ENCODE data around the gene FZR1. TPM values are rescaled to one million over a fixed set of nuclear protein-coding genes. Genes with fewer than 3 reads are reported as not detected.

FZR1 gene
- total and polyA plus RNA-seq, 2 of the 13 experiments (the other 11 are each of a cell fraction or from before 2014, with no cell fraction given): 29.0 to 30.8 TPM

DNA sequence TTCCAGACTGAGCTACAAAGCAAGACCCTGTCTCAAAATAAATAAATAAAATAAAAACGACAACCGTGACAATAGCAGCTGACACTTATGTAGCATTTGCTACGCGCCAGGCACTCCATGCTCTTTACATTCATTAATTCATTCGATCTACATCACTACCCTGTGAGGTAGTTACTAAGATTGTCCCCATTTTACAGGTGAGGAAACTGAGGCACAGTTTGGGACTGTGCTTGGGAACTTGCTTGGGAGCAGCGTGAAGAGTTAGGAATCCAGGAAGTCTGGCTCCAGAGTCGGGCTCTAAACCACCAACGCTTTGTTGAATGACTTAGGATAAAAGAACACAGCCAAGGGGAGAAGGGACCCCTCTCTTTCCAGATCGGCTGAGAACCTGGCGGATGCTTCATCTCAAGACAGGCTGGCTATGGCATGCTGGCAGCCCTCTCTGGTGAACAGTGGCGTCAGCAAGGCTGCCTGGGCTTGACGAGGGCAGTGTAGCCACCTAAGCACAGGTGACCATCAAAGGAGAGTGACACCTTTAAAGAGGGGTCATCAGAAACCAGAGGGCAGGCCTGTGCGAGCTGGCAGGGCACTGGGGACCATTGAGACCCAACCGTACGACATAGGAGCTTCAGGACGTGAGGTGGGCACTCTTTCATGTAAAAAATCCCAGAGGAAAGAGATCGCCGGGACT, 6.2 kb upstream of the FZR1 start (continued):
- TF ChIP-seq, protein P1, sequence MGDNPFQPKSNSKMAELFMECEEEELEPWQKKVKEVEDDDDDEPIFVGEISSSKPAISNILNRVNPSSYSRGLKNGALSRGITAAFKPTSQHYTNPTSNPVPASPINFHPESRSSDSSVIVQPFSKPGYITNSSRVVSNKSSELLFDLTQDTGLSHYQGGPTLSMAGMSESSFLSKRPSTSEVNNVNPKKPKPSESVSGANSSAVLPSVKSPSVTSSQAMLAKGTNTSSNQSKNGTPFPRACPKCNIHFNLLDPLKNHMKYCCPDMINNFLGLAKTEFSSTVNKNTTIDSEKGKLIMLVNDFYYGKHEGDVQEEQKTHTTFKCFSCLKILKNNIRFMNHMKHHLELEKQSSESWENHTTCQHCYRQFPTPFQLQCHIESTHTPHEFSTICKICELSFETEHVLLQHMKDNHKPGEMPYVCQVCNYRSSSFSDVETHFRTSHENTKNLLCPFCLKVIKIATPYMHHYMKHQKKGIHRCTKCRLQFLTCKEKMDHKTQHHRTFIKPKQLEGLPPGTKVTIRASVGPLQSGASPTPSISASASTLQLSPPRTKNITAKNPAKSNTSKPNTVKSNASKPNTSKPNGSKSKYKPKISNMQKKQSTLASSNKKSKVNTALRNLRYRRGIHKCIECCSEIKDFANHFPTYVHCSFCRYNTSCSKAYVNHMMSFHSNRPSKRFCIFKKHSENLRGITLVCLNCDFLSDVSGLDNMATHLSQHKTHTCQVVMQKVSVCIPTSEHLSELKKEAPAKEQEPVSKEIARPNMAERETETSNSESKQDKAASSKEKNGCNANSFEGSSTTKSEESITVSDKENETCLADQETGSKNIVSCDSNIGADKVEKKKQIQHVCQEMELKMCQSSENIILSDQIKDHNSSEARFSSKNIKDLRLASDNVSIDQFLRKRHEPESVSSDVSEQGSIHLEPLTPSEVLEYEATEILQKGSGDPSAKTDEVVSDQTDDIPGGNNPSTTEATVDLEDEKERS (CRISPR knock-in tag; IDR thresholded peaks at IDR 0.05): no peak
- TF ChIP-seq ZNF275 (CRISPR knock-in tag; IDR thresholded peaks at IDR 0.05; ENCODE audit: borderline replicate concordance) (0 out of 2 replicates have a peak, but pooled peaks have one; percentile 35), RFX3 (CRISPR knock-in tag; IDR thresholded peaks at IDR 0.05) (0 out of 2 replicates have a peak, but pooled peaks have one; percentile 5), ZNF574 (CRISPR knock-in tag; IDR thresholded peaks at IDR 0.05) (no peak), ZMAT3 (CRISPR knock-in tag; conservative IDR thresholded peaks at IDR 0.05) (no peak), ZNF407 (CRISPR knock-in tag; IDR thresholded peaks at IDR 0.05; ENCODE audit: not compliant biosample characterization) (no peak), TEAD2 (CRISPR knock-in tag; IDR thresholded peaks at IDR 0.05) (0 out of 2 replicates have a peak, but pooled peaks have one; percentile 24), ZBTB21 (CRISPR knock-in tag; IDR thresholded peaks at IDR 0.05) (no peak)
- TF ChIP-seq, protein P2, sequence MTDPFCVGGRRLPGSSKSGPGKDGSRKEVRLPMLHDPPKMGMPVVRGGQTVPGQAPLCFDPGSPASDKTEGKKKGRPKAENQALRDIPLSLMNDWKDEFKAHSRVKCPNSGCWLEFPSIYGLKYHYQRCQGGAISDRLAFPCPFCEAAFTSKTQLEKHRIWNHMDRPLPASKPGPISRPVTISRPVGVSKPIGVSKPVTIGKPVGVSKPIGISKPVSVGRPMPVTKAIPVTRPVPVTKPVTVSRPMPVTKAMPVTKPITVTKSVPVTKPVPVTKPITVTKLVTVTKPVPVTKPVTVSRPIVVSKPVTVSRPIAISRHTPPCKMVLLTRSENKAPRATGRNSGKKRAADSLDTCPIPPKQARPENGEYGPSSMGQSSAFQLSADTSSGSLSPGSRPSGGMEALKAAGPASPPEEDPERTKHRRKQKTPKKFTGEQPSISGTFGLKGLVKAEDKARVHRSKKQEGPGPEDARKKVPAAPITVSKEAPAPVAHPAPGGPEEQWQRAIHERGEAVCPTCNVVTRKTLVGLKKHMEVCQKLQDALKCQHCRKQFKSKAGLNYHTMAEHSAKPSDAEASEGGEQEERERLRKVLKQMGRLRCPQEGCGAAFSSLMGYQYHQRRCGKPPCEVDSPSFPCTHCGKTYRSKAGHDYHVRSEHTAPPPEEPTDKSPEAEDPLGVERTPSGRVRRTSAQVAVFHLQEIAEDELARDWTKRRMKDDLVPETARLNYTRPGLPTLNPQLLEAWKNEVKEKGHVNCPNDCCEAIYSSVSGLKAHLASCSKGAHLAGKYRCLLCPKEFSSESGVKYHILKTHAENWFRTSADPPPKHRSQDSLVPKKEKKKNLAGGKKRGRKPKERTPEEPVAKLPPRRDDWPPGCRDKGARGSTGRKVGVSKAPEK (CRISPR knock-in tag; IDR thresholded peaks at IDR 0.05; ENCODE audit: borderline replicate concordance): no peak

Measured in HepG2 (cell line).